ENCODE data around the gene HEPACAM.

DNA sequence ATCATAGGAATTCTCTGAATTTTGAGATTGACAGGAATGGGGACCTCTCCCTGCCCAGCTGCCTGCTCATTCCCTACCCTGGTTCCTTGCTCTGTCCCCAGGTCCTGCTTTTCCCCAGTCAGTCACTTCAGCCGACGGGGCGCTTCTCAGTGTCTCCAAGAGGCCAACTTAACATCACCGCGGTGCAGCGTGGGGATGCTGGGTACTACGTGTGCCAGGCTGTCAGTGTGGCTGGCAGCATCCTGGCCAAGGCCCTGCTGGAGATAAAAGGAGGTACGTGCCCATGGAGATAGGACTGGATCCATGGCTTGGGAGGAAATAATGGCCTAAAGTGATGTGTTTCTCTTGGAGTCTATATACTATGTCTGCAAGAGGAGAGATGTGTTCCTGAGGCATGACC is 63.6 kb downstream of the HEPACAM start:
- TF ChIP-seq, protein P1, sequence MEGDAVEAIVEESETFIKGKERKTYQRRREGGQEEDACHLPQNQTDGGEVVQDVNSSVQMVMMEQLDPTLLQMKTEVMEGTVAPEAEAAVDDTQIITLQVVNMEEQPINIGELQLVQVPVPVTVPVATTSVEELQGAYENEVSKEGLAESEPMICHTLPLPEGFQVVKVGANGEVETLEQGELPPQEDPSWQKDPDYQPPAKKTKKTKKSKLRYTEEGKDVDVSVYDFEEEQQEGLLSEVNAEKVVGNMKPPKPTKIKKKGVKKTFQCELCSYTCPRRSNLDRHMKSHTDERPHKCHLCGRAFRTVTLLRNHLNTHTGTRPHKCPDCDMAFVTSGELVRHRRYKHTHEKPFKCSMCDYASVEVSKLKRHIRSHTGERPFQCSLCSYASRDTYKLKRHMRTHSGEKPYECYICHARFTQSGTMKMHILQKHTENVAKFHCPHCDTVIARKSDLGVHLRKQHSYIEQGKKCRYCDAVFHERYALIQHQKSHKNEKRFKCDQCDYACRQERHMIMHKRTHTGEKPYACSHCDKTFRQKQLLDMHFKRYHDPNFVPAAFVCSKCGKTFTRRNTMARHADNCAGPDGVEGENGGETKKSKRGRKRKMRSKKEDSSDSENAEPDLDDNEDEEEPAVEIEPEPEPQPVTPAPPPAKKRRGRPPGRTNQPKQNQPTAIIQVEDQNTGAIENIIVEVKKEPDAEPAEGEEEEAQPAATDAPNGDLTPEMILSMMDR (IDR thresholded peaks at IDR 0.05), result no peak
- TF ChIP-seq POLR2A (IDR thresholded peaks at IDR 0.05), result no peak

Measured in vagina (tissue), 2 donors.